Thoracic aorta (tissue), 2 donors: ENCODE data around the gene UFC1. TPM values are rescaled to one million over a fixed set of nuclear protein-coding genes. Genes with fewer than 3 reads are reported as not detected.
A peak's percentile ranks its signal among the peaks of the same experiment; 100 is the strongest.

Experiments
- ATAC-seq: fragments of 150-250 bp; one replicate; pipeline ENCODE4 v1.8.0; 2017; ENCODE audit warnings: low read depth; ENCODE audit not compliant: insufficient number of reproducible peaks, low FRiP score
- DNase-seq: peaks from one replicate; pipeline ENCODE4 v3.0.0-alpha.2; 2020; ENCODE audit warnings: low spot score
- H3K27ac ChIP-seq, 2 donors: fragments of 200-600 bp; sonication (generic); 1 replicate in 1 of 2; 2 replicates in 1 of 2; pipeline ENCODE4 v1.5.1; 2016; ENCODE audit warnings: mild to moderate bottlenecking in 2 of 2, moderate library complexity in 2 of 2
- H3K27me3 ChIP-seq: fragments of 200-600 bp; sonication (generic); replicated peaks from 2 replicates; pipeline ENCODE4 v1.6.0; 2016; ENCODE audit warnings: mild to moderate bottlenecking; ENCODE audit not compliant: insufficient read depth
- H3K36me3 ChIP-seq: fragments of 200-600 bp; sonication (generic); one replicate; pipeline ENCODE4 v1.5.1; 2016
- H3K4me1 ChIP-seq, 2 donors: fragments of 200-600 bp; sonication (generic); 1 replicate in 1 of 2; 2 replicates in 1 of 2; pipeline versions ENCODE4 v1.5.1 to v1.6.0; 2016; ENCODE audit warnings: low read depth in 2 of 2, mild to moderate bottlenecking in 1 of 2; ENCODE audit not compliant: control insufficient read depth in 1 of 2
- H3K4me3 ChIP-seq: fragments of 200-600 bp; sonication (generic); 2 replicates; pipeline ENCODE4 v1.5.1; 2016; ENCODE audit warnings: mild to moderate bottlenecking
- H3K9me3 ChIP-seq: fragments of 200-600 bp; sonication (generic); 2 replicates; pipeline ENCODE4 v1.5.1; 2016
- total RNA-seq, 2 donors: library from RNA; depleted of rRNA; stranded (reverse); fragments of >200 nt; gene quantifications; one replicate each; pipeline versions ENCODE4 v1.1.0 to v1.2.3, GENCODE V29; 2016
- TF ChIP-seq, protein P1 (sequence below): fragments of 200-600 bp; sonication (generic); IDR thresholded peaks from one replicate; pipeline ENCODE4 v1.5.1; 2019; ENCODE audit warnings: antibody characterized with exemption

The UFC1 gene
- total RNA-seq, 2 donors from 2014 or later = 54.2 to 73.9 TPM

DNA sequence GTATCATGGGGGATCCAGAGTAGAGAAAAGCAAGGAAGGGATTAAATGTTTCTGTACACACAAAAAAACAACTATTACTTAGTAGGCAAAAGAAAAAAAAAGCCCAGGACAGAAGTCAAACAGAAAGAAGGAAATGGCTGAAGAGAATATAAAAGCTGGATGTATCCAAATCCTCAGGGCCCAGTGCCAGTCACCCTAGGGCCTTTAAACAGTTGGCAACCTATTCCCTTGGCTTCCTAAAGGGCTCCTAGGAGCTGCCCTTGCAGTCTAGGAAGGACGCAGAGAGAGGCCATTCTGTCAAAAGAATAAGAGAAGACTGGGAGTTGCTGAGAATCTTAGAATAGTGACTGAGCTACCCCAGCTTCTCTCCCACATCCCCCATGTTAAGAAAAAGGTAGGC, 18.6 kb downstream of the UFC1 start:
- H3K9me3 ChIP-seq = no peaks in the 10 kb centered on the region

DNA sequence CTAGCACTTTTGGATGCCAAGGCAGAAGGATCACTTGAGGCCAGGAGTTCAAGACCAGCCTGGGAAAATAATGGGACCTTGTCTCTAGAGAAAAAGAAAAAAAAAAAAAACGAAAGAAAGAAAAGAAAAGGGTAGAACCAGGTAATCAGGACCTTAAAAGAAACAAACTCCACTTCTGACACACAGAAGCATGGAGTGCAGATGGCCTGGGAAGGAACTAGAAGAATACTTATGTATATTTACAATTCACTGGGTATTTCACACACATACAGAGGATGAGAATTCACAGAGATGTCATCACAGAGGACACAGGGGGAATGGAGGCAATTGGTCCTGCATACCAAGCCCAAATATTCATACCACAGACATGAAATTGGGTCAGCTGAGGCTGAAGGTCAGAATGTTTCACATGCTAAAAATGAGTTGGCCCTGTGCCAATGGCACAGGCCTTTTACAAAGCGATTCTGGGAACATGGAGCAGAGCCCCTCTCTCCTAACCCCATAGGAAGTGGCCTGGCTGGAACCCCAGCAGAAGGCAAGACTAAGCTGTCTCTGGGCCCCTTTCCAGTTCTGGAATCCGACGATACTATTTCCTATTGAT, 19.1 kb downstream of the UFC1 start:
- Histone ChIP-seq H3K27ac (peak overlapping the region; percentile 18 to 21), H3K27me3 (no peaks in the 10 kb centered on the region), H3K4me3 (no peak overlapping the region), H3K36me3 (peaks cover 34% of the 10 kb centered on the region), H3K9me3 (no peaks in the 10 kb centered on the region), H3K4me1 (peaks cover 8 to 32% of the 10 kb centered on the region in 2 donors)
- TF ChIP-seq, protein P1, sequence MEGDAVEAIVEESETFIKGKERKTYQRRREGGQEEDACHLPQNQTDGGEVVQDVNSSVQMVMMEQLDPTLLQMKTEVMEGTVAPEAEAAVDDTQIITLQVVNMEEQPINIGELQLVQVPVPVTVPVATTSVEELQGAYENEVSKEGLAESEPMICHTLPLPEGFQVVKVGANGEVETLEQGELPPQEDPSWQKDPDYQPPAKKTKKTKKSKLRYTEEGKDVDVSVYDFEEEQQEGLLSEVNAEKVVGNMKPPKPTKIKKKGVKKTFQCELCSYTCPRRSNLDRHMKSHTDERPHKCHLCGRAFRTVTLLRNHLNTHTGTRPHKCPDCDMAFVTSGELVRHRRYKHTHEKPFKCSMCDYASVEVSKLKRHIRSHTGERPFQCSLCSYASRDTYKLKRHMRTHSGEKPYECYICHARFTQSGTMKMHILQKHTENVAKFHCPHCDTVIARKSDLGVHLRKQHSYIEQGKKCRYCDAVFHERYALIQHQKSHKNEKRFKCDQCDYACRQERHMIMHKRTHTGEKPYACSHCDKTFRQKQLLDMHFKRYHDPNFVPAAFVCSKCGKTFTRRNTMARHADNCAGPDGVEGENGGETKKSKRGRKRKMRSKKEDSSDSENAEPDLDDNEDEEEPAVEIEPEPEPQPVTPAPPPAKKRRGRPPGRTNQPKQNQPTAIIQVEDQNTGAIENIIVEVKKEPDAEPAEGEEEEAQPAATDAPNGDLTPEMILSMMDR = no peak
- ATAC-seq (no peak), DNase-seq (no peak)

More for the DNA sequence above, 18.6 kb downstream of the UFC1 start:
- Histone ChIP-seq H3K4me1 (peaks cover 8 to 33% of the 10 kb centered on the region in 2 donors), H3K27me3 (no peaks in the 10 kb centered on the region), H3K36me3 (peaks cover 34% of the 10 kb centered on the region), H3K4me3 (no peak overlapping the region), H3K27ac (peak overlapping the region in 1 of 2 donors; percentile 6)
- ATAC-seq (no peak), DNase-seq (no peak)
- TF ChIP-seq, protein P1 = no peak

DNA sequence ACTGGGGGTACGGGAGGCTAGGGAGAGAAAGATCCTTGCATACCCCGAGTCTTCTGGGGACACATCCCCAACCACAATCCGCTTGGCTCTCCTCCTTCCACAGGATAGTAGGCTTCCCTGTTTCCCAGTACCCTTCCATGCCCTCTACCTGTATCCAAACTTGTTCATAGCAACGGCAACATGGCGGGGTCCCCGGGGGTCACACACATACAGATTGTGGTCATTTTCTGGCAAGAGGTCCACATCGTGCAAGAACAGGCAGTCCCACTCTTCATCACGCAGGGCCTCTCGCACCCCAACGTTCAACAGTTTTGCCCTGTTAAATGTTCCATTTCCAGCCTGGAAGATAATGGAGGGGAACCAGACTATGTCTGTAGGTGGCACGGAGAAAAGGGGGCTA, 19.9 kb downstream of the UFC1 start:
- H3K9me3 ChIP-seq = no peaks in the 10 kb centered on the region
- TF ChIP-seq, protein P1 = no peak
- no peaks in the 10 kb centered on the region for H3K27me3 ChIP-seq
- H3K27ac ChIP-seq = no peak overlapping the region
- H3K36me3 ChIP-seq = peaks cover 34% of the 10 kb centered on the region
- DNase-seq (no peak), ATAC-seq (no peak)
- H3K4me3 ChIP-seq = no peak overlapping the region
- peaks cover 8 to 34% of the 10 kb centered on the region in 2 donors for H3K4me1 ChIP-seq

DNA sequence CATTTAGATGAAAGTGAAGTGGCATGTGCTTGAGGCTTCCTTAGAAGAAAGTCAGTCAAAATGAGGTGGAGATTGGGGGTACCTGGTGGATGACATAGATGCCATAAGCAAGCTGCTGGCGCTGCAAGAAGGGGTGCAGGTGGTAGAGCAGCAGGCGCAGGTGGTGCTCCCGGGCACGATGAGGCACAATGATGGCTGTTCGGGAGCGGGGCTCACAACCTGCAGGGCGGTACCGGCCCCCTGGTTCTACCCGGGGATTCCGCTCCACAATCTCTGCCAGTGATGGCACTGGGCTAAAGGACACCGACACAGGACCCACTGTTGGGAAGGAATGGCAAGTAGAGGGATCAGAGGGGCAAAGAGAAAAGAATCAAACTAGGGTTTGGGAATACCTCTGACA, 21.1 kb downstream of the UFC1 start:
- no peak for ATAC-seq

DNA sequence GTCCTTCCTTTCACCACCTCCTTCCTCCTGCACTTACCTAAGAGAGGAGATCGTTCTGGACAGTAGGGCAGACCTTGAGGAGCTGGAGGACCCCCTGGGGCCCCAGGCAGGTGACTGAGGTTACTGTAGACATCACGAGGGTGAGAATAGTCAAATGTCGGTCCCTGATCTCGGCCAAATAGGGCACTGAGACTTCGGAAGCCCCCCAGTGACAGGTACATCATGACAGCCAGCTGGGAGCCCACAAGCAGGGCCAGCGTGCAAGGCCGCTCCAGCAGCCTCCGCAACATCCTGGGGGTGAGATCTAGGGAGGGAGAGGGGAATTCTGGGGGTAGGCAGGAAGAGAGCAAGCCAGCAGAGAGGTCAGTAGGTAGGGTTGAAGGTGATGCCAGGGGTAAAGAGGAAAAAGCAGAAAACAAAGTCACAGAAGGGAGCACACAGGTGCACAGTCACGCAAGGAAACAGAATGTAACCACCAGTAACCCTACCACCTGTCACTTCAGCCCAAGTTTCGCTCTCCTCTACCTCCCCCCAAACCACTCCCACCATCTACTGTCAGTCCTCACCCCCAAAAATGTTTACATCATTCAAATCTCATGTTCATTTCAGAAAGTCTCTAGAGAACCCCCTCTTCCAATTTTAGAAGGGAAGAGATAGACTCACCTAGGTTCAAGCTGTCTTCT, 22.1 kb downstream of the UFC1 start:
- no peaks in the 10 kb centered on the region for H3K27me3 ChIP-seq
- peak overlapping the region; percentile 82 for H3K4me3 ChIP-seq
- no peaks in the 10 kb centered on the region for H3K9me3 ChIP-seq
- ATAC-seq (no peak), DNase-seq (no peak)
- H3K27ac ChIP-seq = peak overlapping the region; percentile 83 to 91
- peaks cover 8 to 34% of the 10 kb centered on the region in 2 donors for H3K4me1 ChIP-seq
- peaks cover 26% of the 10 kb centered on the region for H3K36me3 ChIP-seq
- TF ChIP-seq, protein P1 = no peak

More for the DNA sequence above, 21.1 kb downstream of the UFC1 start:
- peaks cover 30% of the 10 kb centered on the region for H3K36me3 ChIP-seq
- H3K4me1 ChIP-seq = peaks cover 8 to 34% of the 10 kb centered on the region in 2 donors
- H3K27me3 ChIP-seq = no peaks in the 10 kb centered on the region
- DNase-seq = no peak
- H3K27ac ChIP-seq = no peak overlapping the region
- TF ChIP-seq, protein P1 = no peak
- no peaks in the 10 kb centered on the region for H3K9me3 ChIP-seq
- no peak overlapping the region for H3K4me3 ChIP-seq
